BE2C (cell line): Measurements from ENCODE around the gene GPR39.
"Not testable (repeated sequence)": the region's sequence is repeated elsewhere in the genome, so short reads cannot be mapped to it uniquely, and the experiment has no call there.

Experiments used
- DNase-seq: peaks from one replicate; pipeline ENCODE4 v3.0.0-alpha.2; 2020
- H3K27me3 ChIP-seq: fragments of 250-450 bp; sonication (Bioruptor Pico); 2 replicates; pipeline ENCODE4 v1.5.1; 2020; ENCODE audit warnings: mild to moderate bottlenecking
- H3K36me3 ChIP-seq: fragments of 250-450 bp; sonication (Bioruptor Pico); 2 replicates; pipeline ENCODE4 v1.5.1; 2020; ENCODE audit warnings: mild to moderate bottlenecking
- H3K4me1 ChIP-seq: fragments of 250-450 bp; sonication (Bioruptor Pico); 2 replicates; pipeline ENCODE4 v1.5.1; 2020
- H3K4me3 ChIP-seq: 2 replicates; pipeline ENCODE4 v1.5.1; 2011; ENCODE audit warnings: low read depth, low read length
- H3K9me3 ChIP-seq: fragments of 250-450 bp; sonication (Bioruptor Pico); 2 replicates; pipeline ENCODE4 v1.5.1; 2020
- CTCF ChIP-seq: IDR thresholded peaks from 2 replicates; pipeline ENCODE4 v1.5.1; 2012; ENCODE audit warnings: mild to moderate bottlenecking, low read depth, low read length

The GPR39 gene

GRCh38 chr2:132391378-132391777 is 25.2 kb upstream of the GPR39 start:
- Histone ChIP-seq H3K9me3 (no peaks in the 10 kb centered on the region), H3K4me3 (no peak overlapping the region), H3K36me3 (no peaks in the 10 kb centered on the region), H3K4me1 (no peaks in the 10 kb centered on the region), H3K27me3 (no peaks in the 10 kb centered on the region)
- DNase-seq, result no peak
- TF ChIP-seq CTCF, result no peak

GRCh38 chr2:132392221-132392620 is 24.4 kb upstream of the GPR39 start:
- H3K4me3 ChIP-seq, result no peak overlapping the region
- H3K9me3 ChIP-seq, result no peaks in the 10 kb centered on the region
- DNase-seq, result no peak
- no peaks in the 10 kb centered on the region for H3K27me3 ChIP-seq
- no peak for TF ChIP-seq CTCF
- no peaks in the 10 kb centered on the region for H3K36me3 ChIP-seq
- H3K4me1 ChIP-seq, result no peaks in the 10 kb centered on the region

- H3K4me3 ChIP-seq, result no peak overlapping the region
- no peak for TF ChIP-seq CTCF
- no peak for DNase-seq
- H3K4me1 ChIP-seq, result no peaks in the 10 kb centered on the region
- no peaks in the 10 kb centered on the region for H3K27me3 ChIP-seq
- H3K9me3 ChIP-seq, result no peaks in the 10 kb centered on the region
- H3K36me3 ChIP-seq, result no peaks in the 10 kb centered on the region
Observed at GRCh38 chr2:132392879-132393278, 23.7 kb upstream of the GPR39 start.

GRCh38 chr2:132397042-132397441 is 19.6 kb upstream of the GPR39 start:
- H3K27me3 ChIP-seq, H3K36me3 ChIP-seq, DNase-seq, H3K4me1 ChIP-seq, H3K4me3 ChIP-seq, H3K9me3 ChIP-seq: not testable (repeated sequence)

- Histone ChIP-seq H3K9me3 (no peaks in the 10 kb centered on the region), H3K36me3 (no peaks in the 10 kb centered on the region), H3K27me3 (no peaks in the 10 kb centered on the region), H3K4me3 (no peak overlapping the region), H3K4me1 (no peaks in the 10 kb centered on the region)
- no peak for TF ChIP-seq CTCF
- no peak for DNase-seq
Observed at GRCh38 chr2:132400169-132400900, 16.3 kb upstream of the GPR39 start.

- DNase-seq, result no peak
- H3K36me3 ChIP-seq, result no peaks in the 10 kb centered on the region
- no peak overlapping the region for H3K4me3 ChIP-seq
- no peaks in the 10 kb centered on the region for H3K9me3 ChIP-seq
- no peaks in the 10 kb centered on the region for H3K27me3 ChIP-seq
- no peaks in the 10 kb centered on the region for H3K4me1 ChIP-seq
- no peak for TF ChIP-seq CTCF
Observed at GRCh38 chr2:132400901-132401240, 15.7 kb upstream of the GPR39 start.

- DNase-seq, result no peak
- no peaks in the 10 kb centered on the region for H3K27me3 ChIP-seq
- H3K4me3 ChIP-seq, result no peak overlapping the region
- no peak for TF ChIP-seq CTCF
- no peaks in the 10 kb centered on the region for H3K9me3 ChIP-seq
- H3K36me3 ChIP-seq, result no peaks in the 10 kb centered on the region
- no peaks in the 10 kb centered on the region for H3K4me1 ChIP-seq
Observed at GRCh38 chr2:132401326-132401725, 15.3 kb upstream of the GPR39 start.
